HG02885 (cell line): ENCODE data around the gene PCARE.

Source experiments
- ATAC-seq: cut with Tn5 transposase; IDR thresholded peaks from one replicate; pipeline ENCODE4 v1.9.1; 2021; ENCODE audit warnings: mild to moderate bottlenecking; ENCODE audit not compliant: unreplicated experiment, poor library complexity

PCARE gene

GRCh38 chr2:29042561-29043075 is 31.7 kb downstream of the PCARE start:
- no peak for ATAC-seq

- no peak for ATAC-seq
Observed at GRCh38 chr2:29041161-29041660, 33.1 kb downstream of the PCARE start.

DNA sequence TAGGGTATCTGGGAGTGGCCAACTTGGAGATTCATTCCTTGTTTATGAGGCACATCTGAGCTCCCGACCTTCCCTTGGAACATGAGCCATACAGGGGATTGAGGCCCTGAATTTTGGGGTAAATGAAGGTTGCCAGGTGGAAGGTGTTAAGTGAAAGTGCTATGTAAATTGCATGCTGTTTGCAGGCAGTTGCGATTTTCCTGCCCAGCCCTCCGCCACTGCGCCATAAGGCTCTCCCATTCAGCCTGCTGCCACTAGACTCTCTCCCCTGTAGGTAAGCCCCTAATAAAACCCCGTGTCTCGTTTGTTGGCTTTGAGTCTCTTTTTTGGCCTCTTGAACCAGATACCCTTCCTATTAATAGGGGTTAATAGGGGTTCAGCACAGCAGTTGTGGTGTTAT is 33.8 kb downstream of the PCARE start:
- ATAC-seq, result no peak

- ATAC-seq, result no peak
Observed at GRCh38 chr2:29039718-29040480, 34.4 kb downstream of the PCARE start.

DNA sequence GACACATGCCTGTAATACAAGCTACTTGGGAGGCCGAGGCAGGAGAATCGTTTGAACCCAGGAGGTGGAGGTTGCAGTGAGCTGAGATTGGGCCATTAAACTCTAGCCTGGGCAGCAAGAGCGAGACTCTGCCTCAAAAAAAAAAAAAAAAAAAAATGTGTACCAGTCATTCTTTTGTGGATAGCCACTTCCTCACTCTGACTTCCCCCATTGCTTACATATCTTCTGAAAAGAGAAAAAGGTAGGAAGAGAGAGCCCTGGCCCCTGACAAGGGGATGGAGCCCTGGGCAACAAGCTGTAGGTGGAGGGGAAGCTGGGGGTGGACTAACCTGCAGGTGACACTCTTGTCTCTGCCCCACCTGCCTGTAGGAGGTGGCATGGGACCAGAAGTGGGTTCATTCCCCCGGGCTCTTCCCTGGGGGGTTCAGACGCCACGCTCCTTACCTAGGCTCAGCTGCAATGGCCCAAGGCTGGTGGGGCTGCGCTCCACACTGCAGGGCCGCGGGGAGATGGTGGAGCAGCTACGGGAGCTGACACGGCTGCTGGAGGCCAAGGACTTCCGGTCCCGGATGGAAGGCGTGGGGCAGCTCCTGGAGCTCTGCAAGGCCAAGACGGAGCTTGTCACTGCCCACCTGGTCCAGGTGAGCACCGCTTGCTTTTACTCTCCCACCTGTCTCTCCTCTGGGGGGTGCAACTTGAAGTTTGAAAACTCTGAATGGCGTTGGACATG is 39.1 kb downstream of the PCARE start:
- ATAC-seq, result no peak

- ATAC-seq, result no peak
Observed at GRCh38 chr2:29033656-29034055, 40.7 kb downstream of the PCARE start.

DNA sequence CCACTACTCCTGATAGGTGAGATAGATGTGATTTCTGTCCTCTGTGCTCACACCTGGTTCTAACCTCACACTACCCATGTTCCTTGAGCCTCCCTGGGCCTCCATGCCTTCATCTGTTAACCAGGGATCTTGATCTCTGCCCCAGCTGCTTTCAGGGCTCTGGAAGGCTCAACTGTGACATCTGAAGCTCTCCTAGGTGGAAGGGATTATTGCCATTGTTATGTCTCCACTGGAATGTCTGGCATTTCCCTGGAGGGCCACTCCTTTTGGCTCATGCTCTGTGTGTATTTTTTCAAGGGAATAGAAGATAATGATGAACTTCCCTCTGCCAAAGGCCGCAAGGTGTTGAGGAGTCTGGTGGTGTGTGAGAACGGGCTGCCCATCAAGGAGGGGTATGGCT is 41.2 kb downstream of the PCARE start:
- ATAC-seq, result no peak

GRCh38 chr2:29032189-29032588 is 42.1 kb downstream of the PCARE start:
- ATAC-seq, result no peak

- ATAC-seq, result no peak
Observed at GRCh38 chr2:29031046-29031445, 43.3 kb downstream of the PCARE start.

- ATAC-seq, result no peak
Observed at GRCh38 chr2:29025711-29026110, 48.6 kb downstream of the PCARE start.

GRCh38 chr2:29024882-29025430 is 49.4 kb downstream of the PCARE start:
- no peak for ATAC-seq

DNA sequence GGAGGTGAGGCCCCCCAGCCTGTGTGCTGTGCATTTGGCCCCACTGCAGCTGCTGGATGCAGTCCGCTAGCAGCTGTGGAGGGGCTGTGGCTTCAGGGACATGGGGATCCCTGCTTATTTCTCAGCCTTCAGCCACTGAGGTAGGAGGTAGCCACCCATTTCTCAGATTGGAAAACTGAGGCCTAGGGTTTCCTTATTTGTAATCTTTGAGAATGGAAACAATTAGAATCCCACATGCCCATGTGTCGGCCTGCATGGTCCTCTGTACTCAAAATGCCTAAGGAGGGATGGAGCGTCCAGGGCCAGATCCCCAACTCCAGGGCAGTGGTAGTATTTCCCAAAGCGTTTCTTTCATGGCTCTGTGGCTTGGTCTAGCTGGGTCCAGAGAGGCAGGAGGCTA is 51.1 kb downstream of the PCARE start:
- ATAC-seq, result no peak

DNA sequence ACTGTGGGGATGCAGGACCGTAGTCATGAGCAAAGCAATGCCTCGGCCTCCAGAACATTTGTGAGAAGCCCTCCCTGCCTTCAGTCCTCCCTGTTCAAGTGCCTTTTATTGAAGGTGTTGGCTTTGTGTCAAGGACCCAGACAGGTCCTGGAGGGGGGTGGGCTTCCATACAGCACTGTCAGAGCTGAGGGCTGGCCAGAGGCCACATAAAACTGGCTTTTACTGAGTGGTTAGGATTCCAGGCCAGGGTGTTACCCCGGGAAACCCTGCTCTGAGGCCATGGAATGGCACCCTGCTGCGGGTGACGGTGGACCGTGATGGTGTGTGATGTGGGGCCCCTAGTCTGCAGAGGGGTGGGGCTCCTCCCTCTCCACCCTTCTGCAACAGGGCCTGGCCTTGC is 51.6 kb downstream of the PCARE start:
- ATAC-seq, result no peak

DNA sequence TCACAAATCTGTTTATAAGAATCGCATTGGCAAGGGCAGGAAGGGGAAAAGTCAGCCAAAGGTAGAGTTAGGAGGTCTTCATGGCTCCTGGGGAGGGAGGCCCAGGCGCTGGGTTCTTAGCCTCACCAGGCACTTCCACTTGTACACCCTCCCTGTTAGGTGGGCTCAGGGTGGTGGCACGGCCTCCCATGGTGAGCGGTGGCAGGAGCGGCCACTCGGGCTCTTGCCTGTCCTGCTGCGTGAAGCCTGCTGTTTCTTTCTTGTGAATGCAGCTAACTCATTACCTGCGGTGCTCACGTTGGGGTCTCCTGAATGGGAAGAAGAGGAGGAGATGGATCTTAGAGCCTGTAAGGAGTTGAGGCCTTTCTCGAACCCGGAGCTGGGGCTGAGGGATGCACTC is 52.4 kb downstream of the PCARE start:
- ATAC-seq, result no peak

DNA sequence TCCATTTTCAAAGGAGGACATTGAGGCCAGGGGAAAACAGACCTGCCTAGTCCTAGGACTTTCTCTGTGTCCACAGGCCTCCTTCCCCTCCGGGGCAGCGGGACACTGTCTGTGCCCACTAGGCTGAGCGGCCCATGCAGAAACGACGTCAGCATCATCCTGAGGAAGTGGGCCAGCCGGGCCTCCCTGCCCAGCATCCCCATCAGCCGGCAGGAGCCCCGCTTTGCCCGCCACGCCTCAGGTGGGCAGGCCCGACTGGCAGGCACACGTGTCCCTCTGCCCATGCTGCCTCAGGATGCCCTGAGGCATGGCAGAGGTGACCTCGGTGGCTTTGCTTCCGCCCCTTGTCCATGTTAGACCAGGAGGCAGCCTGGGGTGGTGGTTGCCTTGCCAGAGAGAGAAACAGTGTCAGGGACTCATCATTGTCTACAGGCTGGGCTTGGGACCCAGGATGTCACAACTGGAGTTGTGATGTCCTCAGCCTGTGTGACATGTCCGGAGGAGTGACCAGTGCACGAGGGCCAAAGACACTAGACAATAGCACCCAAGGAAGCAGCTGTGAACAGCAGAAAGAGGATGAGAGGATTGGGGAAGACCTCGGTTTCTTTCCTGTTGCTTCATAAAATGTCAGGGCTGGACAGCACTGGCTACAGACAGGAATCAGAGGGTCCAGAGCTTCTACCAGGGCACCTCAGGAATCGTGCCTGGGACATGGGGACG is 56.4 kb downstream of the PCARE start:
- ATAC-seq, result no peak

DNA sequence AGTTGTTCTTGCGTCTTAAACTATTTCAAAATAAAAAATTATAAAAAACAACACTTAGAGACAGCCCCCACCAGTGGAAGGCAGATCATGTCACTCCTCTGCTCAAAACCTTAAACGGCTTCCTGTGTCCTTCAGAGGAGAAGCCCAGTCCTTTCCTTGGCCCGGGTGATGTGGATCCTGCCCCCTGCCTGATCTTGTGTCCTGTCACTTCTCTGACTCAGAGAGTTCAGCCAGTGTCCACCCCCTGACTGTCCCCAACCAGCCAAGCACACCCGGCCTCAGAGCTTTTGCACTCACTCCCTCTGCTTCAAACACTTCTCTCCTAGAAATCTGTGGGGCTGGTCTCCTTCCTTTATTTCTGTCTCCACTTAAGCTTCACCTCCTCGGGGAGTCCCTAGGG is 57.8 kb downstream of the PCARE start:
- ATAC-seq, result no peak

- ATAC-seq, result no peak
Observed at GRCh38 chr2:29015701-29016470, 58.4 kb downstream of the PCARE start.

DNA sequence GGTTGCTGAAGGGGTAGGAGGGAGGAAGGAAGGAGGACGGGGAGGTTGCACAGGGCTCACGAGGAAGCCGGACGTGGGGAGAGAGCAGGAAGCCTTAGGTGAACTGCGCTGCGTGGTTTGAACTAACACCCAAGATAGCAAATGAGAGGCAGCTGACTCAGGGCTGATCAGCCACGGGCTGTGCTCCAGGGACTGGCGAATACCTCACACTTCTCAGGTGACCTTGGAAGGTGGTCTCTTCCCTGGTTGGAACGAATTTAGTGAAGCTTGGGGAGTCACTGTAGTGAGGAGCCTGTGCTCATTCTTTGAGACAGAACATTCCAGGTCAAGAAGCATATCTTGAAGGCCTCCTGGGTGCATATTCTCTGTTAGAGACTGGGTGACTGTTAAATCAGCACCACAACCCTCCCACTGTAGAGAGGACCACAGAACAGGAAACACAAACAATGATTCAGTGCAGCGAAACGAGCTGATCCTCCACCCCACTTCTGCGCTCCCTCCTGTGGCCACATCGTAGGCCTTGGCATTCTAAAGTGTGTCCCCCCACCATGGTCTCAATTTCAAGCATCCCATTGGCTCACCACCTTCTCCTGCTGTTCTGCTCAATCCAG is 59.4 kb downstream of the PCARE start:
- ATAC-seq, result peak; percentile 59

DNA sequence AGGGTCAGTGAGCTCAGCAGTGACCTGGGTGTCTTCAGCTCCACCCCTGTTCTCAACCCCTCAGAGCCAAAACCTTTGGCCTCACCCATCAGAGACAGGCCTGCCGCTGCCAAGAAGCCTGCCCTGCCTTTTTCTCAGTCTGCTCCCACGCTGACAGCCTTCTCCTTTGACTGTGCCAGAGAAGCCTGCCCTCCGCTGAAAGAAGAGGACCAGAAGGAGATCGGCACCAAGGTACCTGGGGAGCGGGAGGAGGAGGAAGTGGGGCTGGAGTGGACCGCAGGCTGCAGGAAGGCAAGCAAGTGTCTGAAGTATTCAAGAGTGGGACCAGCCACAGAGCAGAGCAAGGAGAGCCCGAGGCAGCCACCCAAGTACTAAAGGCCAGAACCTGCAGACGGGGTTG is 60.0 kb downstream of the PCARE start:
- peak; percentile 12 for ATAC-seq
